HG03342 (cell line): ENCODE data around the gene TENM4.

Experiments used
- ATAC-seq: cut with Tn5 transposase; IDR thresholded peaks from one replicate; pipeline ENCODE4 v1.9.1; 2021; ENCODE audit warnings: mild to moderate bottlenecking, moderate library complexity; ENCODE audit not compliant: unreplicated experiment

Gene TENM4

DNA sequence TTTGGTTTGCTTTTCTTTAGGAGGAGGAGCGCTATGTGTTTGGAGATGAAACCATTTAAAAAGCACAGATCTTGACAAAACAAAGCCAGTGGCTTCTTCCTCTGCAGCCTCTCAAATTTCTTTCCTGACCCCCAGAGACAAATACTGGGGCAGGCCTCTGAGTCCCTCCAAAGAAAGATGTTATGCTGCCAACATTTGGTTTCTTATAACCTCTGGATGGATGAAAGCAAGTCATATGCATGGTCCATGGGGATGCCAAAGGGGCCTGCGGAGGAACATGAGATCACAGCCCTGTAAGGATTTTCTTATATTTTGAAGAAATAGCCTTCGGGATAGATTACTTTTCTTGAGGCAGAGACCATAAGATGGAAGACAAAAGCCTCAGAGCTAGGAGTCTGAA, 179.1 kb downstream of the TENM4 start:
- no peak for ATAC-seq

DNA sequence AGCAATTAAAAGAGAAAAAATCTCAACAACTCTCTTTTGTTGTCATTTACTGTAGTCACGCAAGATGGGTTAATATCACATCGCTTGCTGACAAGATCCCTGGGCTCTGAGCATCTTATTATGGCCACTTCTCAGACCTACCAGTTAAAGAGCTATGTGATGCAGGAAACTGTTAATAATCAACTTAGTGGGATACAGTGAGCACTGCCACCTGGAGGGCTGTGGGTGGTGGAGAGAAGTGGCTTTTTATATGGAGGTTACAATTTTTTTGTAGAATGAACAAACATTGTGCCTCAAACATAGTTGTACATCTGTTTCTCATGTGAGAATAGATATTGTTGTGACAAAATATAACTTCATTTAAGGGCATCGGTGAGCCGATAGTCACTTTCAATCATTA, 181.0 kb downstream of the TENM4 start:
- ATAC-seq, result no peak

DNA sequence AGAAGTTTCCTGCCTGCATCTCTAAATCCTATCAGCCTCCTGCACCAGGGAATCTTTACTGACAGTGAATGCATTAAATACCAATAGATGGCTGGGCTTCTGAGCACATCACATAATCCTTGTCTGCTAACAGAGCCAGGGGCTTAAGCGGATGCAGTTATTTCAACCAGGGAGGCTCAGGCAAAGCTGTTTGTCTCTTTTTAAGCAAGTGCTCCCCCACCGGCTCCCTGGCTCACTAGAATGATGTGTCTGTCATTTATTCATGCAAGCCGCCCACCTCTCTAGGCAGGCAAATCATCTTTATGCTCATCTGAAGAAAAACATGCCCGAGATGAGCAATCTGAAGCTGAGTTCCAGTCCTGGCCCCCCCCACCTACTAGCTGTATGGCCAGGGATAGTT, 182.3 kb downstream of the TENM4 start:
- no peak for ATAC-seq

DNA sequence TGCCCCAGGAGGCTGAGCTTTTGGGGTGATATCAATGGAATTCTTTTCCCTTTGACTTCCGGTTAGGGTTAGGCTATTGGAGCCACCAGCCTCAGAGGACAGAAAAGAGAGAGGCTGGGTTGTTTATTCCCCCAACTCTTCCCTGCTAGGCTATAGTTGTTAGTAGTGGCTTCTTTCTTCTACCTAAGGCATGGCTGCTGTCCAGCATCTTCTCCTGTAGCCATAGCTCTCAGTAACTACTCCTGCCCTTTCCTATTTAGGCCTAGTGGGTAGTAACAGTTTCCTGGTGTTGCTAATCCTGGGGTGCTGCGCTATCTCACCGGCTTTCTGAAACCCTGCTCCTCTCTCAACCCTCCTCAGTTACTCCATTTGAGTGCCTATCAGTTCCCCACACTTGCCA, 184.9 kb downstream of the TENM4 start:
- ATAC-seq, result no peak

DNA sequence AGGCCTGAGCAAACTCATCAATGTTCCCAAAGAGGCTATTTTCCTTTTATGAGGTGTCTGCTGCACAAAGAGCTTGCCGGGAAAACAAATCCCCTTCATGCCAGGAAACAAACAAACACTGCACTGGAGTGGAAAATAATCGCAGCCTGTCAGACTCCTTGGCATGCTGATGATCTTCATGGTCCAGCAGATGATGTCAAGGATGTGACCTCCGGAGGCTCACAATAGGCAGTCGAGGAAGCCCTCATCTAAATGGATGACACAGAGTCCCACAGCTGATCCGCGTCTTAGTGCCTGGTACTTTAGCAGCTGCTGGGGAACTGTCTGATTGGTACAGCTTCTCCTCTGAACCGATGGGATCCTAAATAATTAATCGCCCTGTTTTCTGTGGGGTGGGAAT, 187.6 kb downstream of the TENM4 start:
- no peak for ATAC-seq

DNA sequence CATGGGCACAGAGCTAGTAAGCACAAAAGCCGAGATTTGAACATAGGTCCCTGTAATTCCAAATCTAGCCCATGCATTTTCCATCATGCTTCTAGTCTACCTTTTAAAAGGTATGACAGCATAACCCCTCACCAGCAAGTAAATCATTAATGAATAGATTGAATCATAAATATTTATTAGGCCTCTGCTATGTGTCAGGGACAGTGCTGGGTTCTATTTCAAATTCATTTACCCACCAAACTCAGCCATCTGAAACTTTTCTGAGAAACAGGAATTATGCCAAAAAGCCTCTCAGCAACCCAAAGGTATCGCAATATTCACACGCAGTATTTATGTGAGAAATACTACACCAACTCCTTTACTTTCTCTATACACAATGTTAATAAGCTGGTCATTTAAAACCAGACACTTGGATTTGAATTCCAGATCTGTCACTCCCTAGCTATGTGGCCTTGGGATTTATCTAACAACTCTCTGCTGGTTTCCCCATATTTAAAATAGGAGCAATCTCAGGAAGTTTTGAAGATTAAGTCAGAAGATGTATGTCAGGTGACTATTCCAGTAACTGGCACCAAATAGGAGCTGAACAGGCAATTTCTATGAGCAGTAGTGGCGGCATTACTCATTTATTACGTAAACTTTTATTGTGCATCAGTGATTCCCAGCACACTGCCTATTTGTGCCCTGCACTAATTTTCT, 191.4 kb downstream of the TENM4 start:
- ATAC-seq, result no peak

DNA sequence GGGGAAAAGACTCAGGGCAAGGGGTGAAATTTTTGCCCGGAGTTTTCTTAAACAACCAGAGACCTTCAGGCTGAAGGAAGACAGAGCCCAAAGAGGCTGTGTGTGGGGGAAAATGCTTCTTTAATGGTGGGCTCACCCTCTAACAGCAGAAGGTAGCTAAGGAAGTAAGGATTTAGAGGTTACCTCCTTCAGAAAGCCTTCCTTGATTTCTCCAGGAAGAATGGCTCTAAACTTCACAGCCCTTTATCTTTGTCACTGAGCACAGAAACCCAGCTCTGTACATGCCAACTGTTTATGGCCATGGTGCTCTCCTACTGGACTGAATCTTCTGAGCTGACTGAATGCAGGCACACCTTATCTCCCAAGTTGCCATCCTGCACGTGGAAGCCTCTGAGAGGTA, 196.0 kb downstream of the TENM4 start:
- no peak for ATAC-seq

DNA sequence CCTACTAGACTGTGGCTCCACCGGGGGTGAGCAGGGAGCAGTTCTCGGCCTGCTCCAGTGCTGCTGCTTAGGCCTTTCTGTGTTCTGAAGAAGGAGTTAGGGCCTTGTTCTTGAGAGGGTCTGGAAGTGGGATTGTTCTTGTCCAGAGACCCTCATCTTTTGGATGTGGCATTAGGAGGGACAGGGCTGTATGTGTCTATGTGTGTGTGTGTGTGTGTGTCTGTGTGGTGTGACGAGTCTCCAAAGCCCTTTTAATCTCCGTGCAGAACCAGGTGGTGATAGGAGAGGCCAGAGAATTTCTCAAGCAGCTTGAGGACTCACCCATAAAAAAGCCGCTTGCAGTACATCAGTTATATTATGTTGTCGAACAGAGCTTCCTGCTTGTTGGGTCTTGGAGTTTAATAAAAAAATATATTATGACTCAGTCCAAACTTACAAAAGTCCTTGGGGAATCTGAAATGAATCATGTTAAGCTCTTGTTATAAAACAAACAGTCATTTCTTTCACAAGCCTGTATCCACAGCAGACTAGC, 196.5 kb downstream of the TENM4 start:
- ATAC-seq, result no peak

DNA sequence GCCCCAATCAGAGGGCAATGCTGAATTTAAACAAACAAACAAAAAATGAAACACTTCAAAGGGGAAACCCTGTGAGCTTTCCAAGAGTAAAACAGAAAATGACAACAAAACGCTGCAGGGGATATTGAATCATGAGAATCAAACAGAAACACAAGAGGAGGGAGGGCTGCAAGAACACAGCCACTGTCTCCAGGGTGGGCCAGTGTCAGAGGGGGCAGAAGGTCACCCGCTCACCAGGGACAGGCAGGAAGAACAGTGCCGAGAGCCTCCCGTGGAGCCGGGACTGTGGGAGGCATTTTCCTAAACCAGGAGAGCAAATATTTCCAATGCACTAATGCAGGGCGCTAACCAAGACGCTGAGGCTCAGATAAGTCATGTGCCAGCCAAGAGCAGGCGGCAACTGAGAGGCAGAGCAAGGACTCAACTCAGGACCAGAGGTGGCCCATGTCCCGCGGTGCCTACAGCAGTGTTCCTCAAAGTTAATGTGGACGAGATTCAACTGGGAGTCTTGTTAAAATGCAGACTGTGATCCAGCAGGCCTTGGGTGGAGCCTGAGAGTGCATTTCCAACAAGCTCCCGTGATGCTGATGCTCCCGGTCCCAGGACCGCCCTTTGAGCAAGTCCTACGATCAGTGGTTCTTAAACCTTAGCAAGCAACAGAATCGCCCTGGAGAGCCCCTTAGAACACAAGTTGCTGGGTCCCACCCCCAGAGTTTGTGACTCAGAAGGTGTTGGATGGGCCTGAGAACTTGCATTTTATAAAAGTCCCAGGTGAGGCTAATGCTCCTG, 197.2 kb downstream of the TENM4 start:
- no peak for ATAC-seq

DNA sequence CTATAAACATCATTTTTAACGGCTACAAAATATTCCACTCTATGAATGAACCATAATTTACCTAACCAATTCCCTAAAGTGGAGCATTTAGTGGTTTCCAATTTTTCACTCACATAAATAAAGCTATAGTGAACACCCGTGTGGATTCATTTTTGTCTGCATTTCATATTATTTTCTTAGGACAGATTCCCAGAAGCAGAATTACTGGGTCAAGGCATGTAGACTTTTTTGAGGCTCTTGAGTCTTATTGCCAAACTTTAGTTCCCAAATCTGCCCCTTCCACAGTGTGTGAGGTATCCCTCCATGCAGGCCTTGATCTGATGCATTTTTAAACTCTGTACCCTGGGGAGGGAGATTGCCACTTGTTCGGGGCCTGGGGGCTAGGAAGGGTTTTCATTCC, 198.2 kb downstream of the TENM4 start:
- ATAC-seq, result no peak

DNA sequence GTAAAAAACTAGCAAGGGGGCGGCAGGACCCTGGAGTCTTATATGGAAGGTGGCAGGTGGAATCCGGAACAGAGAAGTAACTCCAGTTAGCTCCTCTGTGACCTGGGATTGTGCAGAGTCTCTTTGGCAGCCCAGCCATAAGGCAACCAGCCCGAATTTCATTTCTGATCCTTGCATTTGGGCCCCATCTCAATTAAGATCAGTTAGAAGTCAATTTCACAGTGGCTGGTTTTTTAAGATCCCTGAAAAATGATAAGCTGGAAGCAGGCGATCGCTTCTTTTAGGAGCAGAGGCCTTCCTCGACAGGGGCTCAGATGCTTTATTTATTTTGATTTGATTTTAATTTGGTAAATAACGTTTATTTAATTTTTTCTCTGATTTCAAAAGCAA, 199.0 kb downstream of the TENM4 start:
- ATAC-seq, result no peak

DNA sequence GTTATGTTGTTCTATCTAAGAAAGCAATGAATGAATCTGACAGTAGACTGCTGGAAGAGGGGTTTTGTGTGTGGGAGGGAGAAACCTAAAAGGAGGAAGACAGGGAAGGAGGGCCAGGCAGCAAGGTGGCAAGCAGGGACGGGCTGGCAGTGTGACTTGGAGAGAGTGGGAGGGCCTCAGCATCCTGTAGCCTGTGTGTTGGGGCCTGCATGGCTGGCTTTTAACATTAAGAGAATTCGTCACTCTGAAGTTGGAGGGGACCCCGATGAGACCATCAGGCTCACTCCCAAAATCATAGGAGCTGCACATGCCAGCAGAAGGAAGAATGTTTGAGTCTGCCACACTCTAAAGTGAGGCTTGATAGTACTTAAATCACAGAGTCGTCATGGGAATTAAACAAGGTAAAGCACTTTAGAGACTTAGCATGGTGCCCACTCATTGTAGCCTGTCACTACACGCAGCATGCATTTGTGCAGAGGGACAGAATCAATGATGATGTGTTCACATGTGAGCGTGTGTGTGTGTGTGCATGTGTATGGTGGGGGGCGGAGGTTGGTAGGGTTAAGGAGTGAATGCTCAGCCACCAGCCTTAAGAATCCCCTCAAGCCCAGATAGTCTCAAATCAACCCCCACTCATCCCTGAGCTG, 199.5 kb downstream of the TENM4 start:
- ATAC-seq, result no peak

DNA sequence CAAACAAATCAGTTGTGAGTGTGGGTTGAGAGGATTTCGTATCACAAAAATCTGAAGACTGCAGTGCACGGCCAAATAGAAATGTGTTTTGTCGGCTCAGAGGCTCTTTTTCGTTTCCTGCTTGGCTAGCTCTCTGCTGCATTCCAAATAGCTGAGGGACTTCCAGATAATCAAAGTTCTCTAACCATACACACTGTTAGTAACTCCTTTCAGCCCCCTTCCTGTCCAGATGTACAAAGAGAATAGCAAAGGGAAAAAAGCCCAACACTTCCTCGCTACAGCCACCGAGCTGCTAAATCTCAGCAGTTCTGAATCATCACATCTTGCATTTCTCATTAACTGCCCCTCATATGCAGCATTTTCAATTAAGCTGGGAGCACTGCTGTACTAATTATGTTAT, 203.1 kb downstream of the TENM4 start:
- no peak for ATAC-seq

DNA sequence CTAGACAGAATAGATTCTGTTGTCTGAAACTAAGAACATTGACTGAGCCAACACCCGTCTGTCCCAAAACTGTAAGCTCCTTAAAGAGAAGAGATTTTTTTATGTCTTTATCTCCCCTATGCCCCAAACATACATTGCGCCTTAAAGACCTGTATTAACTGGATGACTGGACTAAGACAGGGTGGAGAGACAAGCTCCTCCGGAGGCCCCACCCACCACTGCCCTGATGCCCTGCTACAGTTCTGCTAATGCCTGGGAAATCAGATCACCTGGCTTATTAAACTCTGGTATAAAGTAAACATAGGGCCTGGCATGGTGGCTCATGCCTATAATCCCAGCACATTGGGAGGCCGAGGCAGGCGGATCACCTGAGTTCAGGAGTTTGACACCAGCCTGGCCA, 203.7 kb downstream of the TENM4 start:
- ATAC-seq, result no peak

DNA sequence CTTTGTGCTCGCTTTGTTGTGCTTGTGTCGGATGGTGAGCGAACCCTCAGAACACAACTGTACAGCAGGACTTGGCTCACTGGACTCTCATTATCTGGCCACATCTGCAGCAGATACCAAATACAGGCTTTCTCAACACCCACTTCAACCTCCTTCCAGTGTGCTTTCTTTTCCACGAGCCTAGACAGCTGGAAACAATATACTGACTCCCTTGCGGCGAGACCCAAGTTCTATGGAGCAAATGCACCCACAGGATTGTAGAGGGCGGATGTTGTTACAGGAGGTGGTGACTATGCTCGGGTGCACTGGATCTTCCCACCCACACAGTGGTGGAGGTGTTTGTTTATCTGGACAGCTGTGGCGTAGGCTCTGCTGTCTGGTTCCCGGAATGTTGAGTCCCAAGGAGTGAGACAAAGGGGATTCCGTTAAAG, 204.3 kb downstream of the TENM4 start:
- no peak for ATAC-seq

DNA sequence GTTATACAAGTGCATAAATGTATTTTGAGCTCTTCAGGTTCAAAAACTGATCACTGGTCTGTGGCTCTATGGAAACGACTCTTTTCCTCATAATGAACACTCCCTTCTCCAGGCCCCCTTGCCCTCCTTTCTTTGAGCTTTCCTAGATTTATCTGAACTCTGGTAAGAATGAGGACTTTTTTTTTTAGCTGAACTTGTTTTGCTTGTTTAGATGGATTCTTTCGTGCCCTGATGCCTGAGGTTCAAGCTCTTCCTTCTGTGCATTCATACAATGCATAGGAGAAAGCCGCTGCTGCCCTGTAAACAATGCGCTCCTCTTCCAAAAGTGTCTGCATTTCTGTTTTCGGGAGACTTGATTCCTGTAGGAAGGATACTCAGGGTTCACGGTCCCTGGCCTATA, 205.1 kb downstream of the TENM4 start:
- ATAC-seq, result no peak

DNA sequence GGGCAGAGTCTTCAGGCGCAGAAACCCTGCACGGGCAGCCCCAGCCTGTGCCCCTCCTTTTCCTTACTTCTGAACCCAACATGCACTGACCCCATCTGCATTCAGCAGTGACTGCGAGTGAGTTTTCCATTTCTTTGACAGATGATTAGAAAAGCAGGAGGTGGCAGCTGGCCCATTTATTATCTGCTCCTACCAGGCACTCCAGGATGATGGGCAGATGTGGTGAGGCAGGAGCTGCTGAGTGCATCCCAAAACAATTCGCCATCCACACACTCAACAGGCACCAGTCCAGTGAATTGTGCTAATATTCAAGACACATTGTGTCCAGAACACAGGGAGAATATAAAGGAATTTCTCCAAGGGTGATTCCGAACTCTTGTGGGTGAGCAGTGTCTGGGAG, 208.5 kb downstream of the TENM4 start:
- no peak for ATAC-seq

DNA sequence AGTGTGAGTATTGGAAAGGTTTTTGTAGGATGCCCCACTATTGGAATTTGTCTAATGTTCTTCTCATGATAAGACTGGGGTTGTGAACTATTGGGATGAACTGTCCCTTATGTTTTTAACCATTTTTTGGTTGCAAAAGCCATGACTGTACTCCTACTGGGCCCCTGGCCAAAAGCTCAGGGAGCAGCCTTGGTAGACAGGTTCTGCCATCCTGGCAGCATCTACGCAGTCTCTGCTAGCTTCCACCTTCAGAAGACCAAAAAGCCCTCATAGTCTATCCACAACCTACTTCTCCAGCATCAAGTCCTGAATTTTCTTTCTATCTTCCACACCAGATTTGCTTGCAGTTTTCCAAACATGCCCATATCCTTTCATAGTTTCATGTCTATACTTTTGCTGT, 211.8 kb downstream of the TENM4 start:
- ATAC-seq, result no peak

DNA sequence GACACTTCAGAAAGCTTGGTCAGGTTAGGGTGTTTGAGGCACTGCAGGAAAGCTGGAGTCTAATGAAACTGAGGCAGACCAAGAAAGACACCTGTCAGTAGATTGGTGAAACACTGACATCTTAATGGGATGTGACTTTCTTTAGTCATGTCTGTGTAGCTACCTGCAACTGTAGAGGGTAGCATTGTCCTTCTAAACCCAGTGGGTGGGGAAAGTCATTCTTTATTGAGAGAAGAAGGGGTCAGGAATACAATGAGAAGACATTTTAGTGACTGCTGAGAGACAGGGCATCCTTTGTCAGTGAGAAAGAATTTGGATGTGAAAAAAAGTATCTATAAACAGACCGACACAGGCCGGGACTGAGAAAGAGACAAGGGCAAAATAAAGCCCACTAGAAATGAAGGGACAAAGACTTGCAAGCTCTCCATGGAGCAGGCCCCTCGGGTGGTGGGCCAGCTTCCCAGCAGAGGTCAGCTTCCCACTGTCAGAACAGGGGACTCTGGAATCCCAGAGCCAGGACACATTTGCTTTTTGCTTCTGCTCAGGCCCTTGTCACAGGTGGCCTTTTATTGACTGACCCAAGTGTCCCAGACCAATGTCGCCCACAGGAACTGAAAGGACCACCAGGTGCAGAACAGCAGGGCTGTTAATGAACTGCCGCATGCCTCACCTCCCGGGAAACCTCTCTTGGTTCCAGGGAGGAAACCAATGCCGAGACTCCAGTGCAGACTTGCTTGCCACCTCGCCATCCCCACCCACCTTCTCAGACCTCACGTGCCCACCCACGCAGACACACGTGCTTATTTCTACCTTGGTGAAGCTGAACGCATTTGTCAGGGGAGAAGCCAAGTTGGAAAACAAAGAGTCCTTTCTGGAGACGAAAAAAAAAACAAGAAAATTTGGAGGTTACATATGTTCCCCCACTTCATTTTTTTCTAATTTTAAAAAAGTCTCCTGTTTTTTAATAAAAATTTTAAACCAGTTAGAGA, 212.8 kb downstream of the TENM4 start:
- ATAC-seq, result no peak

DNA sequence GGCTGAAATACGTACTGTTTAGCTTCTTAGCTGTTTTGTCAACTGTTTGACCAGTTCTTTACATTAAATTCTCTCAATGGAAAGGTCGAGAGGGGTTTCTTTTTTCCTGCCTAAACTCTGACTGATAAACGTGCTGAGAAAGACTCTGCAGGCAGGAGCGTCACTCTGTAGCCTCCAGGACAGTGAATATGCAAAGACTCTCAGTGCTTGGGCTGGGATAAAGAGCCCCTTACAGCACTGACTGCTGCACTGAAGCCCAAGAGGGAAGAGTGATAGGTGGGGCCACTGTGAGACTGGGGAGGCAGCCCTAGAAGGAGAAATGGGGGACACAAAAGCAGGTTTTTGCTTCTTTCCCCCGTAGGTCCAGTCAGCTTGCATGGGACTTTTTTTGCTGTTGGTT, 213.5 kb downstream of the TENM4 start:
- ATAC-seq, result no peak

DNA sequence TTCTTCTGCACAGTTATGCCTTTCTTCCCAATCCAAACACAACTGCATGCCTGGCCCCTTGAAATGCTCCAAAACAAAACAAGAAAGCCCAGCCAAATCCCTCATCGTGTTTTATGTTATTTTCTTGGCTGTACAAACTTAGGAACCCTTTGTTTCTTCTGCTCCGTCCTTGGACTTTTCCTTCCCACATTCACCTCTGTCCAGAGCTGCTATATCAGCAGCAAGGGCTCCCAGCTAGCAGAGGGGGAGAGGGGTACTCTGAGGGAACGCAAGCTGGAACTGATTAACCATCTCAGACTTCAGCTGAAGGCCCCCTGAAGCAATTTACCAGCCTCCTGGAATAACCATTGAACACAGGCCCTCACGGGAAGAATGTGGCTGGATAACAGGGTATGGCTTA, 214.7 kb downstream of the TENM4 start:
- no peak for ATAC-seq
